ENCODE results near the gene IZUMO2. TPM values are rescaled to one million over a fixed set of nuclear protein-coding genes. Genes with fewer than 3 reads are reported as not detected.

IZUMO2 gene
- total RNA-seq, 2 experiments from 2014 or later, result not detected

Other genes with a start within 250 kb of the IZUMO2 start
- 1 to 10 TPM; 8.0 to 8.8 TPM for gene ATF5, start 234.1 kb downstream of the IZUMO2 start, total RNA-seq
- 10 to 100 TPM; 89.2 to 92.5 TPM for gene NUP62, start 233.8 kb downstream of the IZUMO2 start, total RNA-seq
- not detected for gene SIGLEC11, start 202.1 kb downstream of the IZUMO2 start, total RNA-seq
- gene VRK3, start 137.9 kb downstream of the IZUMO2 start, total RNA-seq, result 10 to 100 TPM; 45.7 to 54.3 TPM
- gene ZNF473, start 137.3 kb downstream of the IZUMO2 start, total RNA-seq, result 10 to 100 TPM; 13.1 to 13.6 TPM
- not detected for gene MYH14, start 40.3 kb upstream of the IZUMO2 start, total RNA-seq
- 1 to 10 TPM; 2.0 to 2.4 TPM for gene KCNC3, start 166.1 kb upstream of the IZUMO2 start, total RNA-seq
- gene NAPSA, start 202.4 kb upstream of the IZUMO2 start, total RNA-seq, result 10 to 100 TPM; 40.2 to 41.0 TPM
- 10 to 100 TPM; 47.2 to 49.3 TPM for gene NR1H2, start 213.2 kb upstream of the IZUMO2 start, total RNA-seq
- gene POLD1, start 221.1 kb upstream of the IZUMO2 start, total RNA-seq, result 100 to 1,000 TPM; 221 to 224 TPM